GM19193 (cell line): Measurements from ENCODE around the gene EHBP1L1.

Source experiments
- POLR2A ChIP-seq: IDR thresholded peaks from 4 replicates; pipeline ENCODE4 v1.6.1; 2011; ENCODE audit not compliant: insufficient read depth, insufficient read length; ENCODE audit errors: extremely low read depth

Gene EHBP1L1

GRCh38 chr11:65555693-65556231, 20.1 kb upstream of the EHBP1L1 start:
- TF ChIP-seq POLR2A = no peak

GRCh38 chr11:65556470-65557279, 19.2 kb upstream of the EHBP1L1 start:
- TF ChIP-seq POLR2A = no peak

- TF ChIP-seq POLR2A = no peak
Observed at GRCh38 chr11:65557280-65558001, 18.4 kb upstream of the EHBP1L1 start.

DNA sequence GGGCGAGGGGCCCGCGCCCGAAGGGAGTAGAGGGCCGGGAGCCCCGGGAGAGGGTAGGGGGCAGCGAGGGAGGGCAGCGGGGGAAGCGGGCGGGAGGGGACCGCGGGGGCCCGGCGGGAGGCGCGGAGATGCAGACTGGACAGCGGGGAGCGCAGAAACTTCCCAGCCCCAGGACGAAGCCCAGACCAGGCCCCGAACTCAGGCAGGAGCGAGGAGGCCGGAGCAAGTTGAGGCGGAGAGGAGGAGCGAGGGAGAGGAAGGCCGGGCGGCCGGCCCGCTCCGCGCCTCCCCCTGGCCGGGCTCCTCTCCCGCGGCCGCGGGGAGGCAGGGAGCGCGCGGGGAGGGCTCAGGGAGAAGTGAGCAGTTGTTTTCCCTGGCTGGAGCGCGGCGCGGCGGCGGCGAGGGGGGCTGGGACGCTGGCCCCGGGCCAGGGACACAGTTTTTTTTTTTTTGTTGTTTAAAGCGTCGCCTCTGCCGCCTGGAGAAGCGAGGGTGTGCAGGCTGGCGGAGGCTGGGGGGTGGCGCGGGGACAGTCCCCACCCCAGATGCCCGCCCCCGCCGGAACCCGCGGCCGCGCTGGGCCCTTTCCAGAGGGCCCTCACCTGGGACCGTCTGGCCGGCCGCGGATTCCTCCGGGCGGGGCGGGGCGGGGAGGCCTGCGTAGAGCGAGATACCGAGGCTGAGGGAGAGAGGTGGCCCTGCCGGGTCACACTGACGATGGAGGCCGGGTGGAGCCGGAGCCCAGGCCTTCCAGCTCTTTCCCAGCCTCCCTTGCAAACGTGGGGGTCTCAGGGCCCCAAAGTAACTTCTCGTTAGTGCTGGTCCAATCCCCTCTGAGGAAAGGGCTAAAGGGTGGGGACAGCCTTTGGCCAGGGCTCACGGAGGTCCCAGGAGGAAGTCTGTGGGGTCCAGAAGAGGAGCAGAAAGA, 17.6 kb upstream of the EHBP1L1 start, which contains the start of gene LTBP3:
Gene LTBP3, minus strand, starts transcription at position 358 of the 928 bp plus-strand sequence. CDS start 400 bp downstream, outside the sequence.
- no peak for TF ChIP-seq POLR2A

DNA sequence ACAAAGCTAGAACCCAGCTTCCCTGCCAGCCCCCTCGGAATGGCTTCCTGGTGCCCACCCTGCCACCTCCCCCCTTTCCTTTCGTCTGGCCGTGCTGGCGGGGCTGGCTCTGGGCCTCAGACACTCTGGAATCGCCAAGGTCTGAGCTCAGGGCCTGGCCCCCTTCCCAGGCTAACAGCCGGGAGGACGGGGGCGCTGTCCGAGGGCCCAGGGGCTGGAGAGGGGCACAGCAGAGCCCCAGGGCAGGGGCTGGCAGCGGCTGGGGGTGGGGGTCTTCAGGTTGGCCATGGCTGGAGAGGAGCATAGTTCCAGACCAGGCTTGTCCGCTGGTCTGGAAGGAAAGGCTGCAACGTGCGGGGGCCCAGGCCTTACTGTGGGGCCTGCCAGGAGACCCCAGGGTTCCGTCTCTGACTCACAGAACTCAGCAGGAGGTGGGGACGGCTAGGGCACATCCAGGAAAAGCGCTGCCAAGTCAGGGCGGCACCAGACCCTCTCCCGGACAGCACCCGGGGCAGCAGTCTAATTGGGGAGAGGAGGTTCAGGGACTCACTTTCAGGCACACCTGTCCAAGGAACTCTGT, 16.8 kb upstream of the EHBP1L1 start:
- TF ChIP-seq POLR2A = no peak

DNA sequence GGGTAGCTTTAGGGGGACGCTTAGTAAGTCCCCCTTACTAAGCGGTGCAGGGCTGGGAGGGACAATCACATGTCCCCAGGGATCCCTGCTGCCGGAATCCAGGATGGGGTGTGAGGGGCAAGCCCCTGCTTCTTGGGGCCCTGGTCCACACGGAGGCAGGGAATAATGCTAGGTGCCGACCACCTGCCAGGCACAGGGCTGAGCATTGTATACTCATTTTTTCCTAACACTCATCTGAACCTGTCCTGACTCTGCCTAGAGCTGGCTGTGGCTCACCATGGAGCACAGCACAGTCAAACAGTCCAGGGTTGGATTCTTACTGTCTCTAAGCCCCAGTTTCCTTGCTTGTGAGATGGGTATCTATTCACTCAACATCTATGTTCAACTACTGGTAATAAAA, 16.3 kb upstream of the EHBP1L1 start:
- no peak for TF ChIP-seq POLR2A

DNA sequence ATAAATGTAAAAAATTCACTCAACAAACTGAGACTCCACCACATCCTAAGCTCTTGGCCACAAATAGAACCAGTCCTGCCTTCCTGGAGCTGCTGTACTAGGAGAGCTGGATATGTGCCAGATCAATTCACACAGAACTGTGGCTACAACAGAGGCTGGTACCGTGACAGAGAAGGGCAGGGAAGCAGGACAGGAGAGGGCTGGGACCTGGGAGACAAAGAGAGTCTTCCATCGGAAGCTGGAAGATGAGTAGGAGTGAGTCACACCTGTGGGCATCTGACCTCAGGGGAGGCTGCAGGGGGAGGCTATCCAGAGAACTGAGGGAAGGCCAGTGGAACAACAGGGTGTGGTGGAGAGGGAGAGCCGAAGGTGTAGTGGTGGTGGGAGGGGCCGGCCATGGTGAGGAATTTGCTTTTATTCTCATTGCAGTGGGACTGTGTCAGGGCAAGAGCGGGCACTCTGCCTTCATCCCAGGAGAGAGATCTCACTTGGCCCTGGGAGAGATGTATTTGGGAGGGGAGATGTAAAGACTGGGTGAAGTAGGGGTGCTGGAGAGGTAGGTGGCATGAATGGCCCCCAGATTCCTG, 15.8 kb upstream of the EHBP1L1 start:
- TF ChIP-seq POLR2A = no peak

- no peak for TF ChIP-seq POLR2A
Observed at GRCh38 chr11:65560555-65561418, 15.1 kb upstream of the EHBP1L1 start.

DNA sequence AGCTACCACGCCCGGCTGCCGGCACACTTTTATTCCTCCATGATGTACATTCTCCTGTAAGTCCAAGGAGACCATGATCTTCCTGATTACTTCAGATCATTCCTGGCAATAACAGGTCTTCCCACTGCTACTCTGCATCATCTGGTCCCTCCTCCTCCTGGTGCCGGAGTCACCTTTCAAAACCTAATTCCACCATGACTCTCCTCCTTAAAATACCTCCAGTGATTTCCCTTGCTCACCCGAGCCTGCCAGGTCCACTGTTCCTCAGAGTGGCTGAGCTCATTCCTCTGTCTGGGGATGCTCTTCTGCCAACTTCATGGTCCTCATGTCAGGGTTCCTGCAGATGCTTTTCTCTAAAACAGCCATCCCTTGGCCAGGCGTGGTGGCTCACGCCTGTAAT, 13.8 kb upstream of the EHBP1L1 start:
- no peak for TF ChIP-seq POLR2A

DNA sequence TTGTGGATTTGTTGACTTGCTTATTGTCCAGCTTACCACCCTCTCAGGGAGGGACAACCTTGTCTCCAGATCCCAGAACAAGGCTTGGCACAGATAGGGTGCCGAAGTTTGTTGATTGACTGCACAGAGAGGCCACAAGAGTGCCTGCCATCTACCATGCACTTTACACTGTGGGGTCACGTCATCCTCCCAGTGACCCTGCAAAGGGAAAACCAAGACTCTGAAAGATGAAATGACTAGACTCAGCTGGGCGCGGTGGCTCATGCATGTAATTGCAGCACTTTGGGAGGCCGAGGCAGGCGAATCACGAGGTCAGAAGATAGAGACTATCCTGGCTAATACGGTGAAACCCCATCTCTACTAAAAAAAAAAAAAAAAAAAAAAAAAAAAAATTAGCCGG, 13.1 kb upstream of the EHBP1L1 start:
- TF ChIP-seq POLR2A = no peak

GRCh38 chr11:65563601-65564000, 12.3 kb upstream of the EHBP1L1 start:
- no peak for TF ChIP-seq POLR2A

GRCh38 chr11:65565624-65566453, 10.0 kb upstream of the EHBP1L1 start:
- no peak for TF ChIP-seq POLR2A
